Panc1 (cell line): ENCODE results near the gene TUBB1. TPM values are rescaled to one million over a fixed set of nuclear protein-coding genes. Genes with fewer than 3 reads are reported as not detected.

Experiments used
- ATAC-seq: fragments of 200-7000 bp; cut with Tn5 transposase; 2 replicates; pipeline ENCODE4 v1.9.1; 2020; ENCODE audit warnings: mild to moderate bottlenecking, moderate library complexity
- BruUV-seq: library from RNA; stranded (reverse); fragments of 400-500 nt; replicated peaks from 2 replicates; lab custom pipeline; 2021; lab: Mats Ljungman, UMichigan
- CTCF ChIA-PET: fragments of 300-600 bp; sonication (Branson Sonifier 250); formaldehyde crosslinking; loops from one replicate; lab custom pipeline; 2022; ENCODE audit warnings: antibody characterized with exemption; lab: Charles Lee
- POLR2A ChIA-PET: fragments of 300-600 bp; sonication (Branson Sonifier 250); formaldehyde crosslinking; loops from one replicate; lab custom pipeline; 2022; ENCODE audit warnings: antibody characterized with exemption; lab: Charles Lee
- DNase-seq: peaks from one replicate; pipeline ENCODE4 v3.0.0-alpha.2; 2010; ENCODE audit warnings: low read depth, low spot score
- H3K27ac ChIP-seq: 2 replicates; pipeline ENCODE4 v1.5.1; 2011; ENCODE audit warnings: mild to moderate bottlenecking, low read length, inconsistent platforms
- H3K27me3 ChIP-seq: fragments of 200-500 bp; sonication (Bioruptor generic); 2 replicates; pipeline ENCODE4 v1.6.0; 2014; ENCODE audit warnings: low read length, inconsistent platforms; ENCODE audit not compliant: control insufficient read depth, insufficient read depth
- H3K36me3 ChIP-seq: fragments of 200-500 bp; sonication (Bioruptor generic); 2 replicates; pipeline ENCODE4 v1.5.1; 2014; ENCODE audit warnings: inconsistent platforms, mild to moderate bottlenecking, low read length, moderate library complexity; ENCODE audit not compliant: control insufficient read depth, insufficient read depth
- H3K4me1 ChIP-seq: 2 replicates; pipeline ENCODE4 v1.5.1; 2011; ENCODE audit warnings: inconsistent platforms, mild to moderate bottlenecking, low read length, moderate library complexity; ENCODE audit not compliant: control insufficient read depth, insufficient read depth
- H3K4me3 ChIP-seq, 2 experiments: 2 replicates each; pipeline ENCODE4 v1.5.1; 2011 to 2012; ENCODE audit warnings: low read depth in 2 of 2, low read length in 2 of 2, mild to moderate bottlenecking in 2 of 2, inconsistent platforms in 1 of 2, moderate library complexity in 1 of 2
- H3K9me3 ChIP-seq: fragments of 200-500 bp; sonication (Bioruptor generic); 2 replicates; pipeline ENCODE4 v1.5.1; 2014; ENCODE audit warnings: low read depth, mild to moderate bottlenecking, inconsistent platforms, low read length, moderate library complexity; ENCODE audit not compliant: control insufficient read depth, insufficient read depth
- POLR2AphosphoS5 ChIP-seq: IDR thresholded peaks from 2 replicates; pipeline ENCODE4 v1.6.1; 2012; ENCODE audit warnings: mild to moderate bottlenecking, low read depth, low read length, moderate library complexity
- SIN3A ChIP-seq: IDR thresholded peaks from 2 replicates; pipeline ENCODE4 v1.6.1; 2012; ENCODE audit warnings: low read depth, mild to moderate bottlenecking, low read length, moderate library complexity, borderline replicate concordance; ENCODE audit not compliant: insufficient read depth
- TCF7L2 ChIP-seq: IDR thresholded peaks from 2 replicates; pipeline ENCODE4 v1.6.1; 2011; ENCODE audit warnings: mild to moderate bottlenecking, low read depth, low read length, inconsistent platforms
- in situ Hi-C: cut with HindIII; loops from 2 replicates; pipeline ENCODE4 v1.10.0; 2016; ENCODE audit warnings: low sequenced_read_pairs, low pct_unique_long_range_greater_than_20kb
- intact Hi-C: fragments of 100-400 bp; cut with micrococcal nuclease; formaldehyde crosslinking; loops from one replicate; pipeline ENCODE4 v1.10.0; 2022; ENCODE audit not compliant: unreplicated experiment
- total RNA-seq: library from RNA; stranded (reverse); gene quantifications from one replicate; pipeline ENCODE4 v1.2.1, GENCODE V29; 2021; ENCODE audit not compliant: unreplicated experiment
- TF ChIP-seq, protein P1 (sequence below), 2 experiments: IDR thresholded peaks; 2 replicates each; pipeline ENCODE4 v1.6.1; 2011 to 2012; ENCODE audit warnings: low read depth in 2 of 2, control low read depth in 1 of 2, low read length in 1 of 2, mild to moderate bottlenecking in 1 of 2, moderate library complexity in 1 of 2; ENCODE audit not compliant: insufficient read depth in 1 of 2
- TF ChIP-seq, protein P2 (sequence below): fragments of 450-650 bp; IDR thresholded peaks from 2 replicates; pipeline ENCODE4 v1.5.1; 2017; ENCODE audit warnings: mild to moderate bottlenecking

TUBB1 gene
- total RNA-seq, 1 experiment from 2014 or later, result not detected

DNA sequence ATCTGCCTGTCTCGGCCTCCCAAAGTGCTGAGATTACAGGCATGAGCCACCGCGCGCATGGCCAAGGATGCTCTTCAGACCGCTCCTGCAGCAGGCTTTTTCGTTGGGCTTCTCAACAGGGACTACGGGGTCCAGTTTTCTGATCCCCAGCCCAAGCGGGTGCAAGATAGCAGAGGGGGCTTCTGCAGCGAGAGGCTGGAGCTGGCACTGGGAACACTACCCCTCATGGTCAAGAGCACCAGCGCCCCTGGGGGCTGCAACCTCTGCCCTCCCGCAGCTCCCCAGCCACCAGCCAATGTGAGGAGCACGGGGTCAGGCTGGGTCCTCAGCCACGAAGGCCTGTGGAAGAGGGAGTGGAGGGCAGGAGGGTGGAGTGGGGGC lies 18.2 kb upstream of the TUBB1 start:
- ChIA-PET CTCF (no interaction called here), POLR2A (interaction anchor here (0.7 kb wide), 1 partner anchor 86 kb away, joined by 6 read pairs; no protein-coding TSS in a partner anchor)
- H3K4me3 ChIP-seq, result no peak overlapping the region
- H3K36me3 ChIP-seq, result peaks cover 3% of the 10 kb centered on the region; the same call in 1 of the 2 replicates
- intact Hi-C loops, result no loop called here
- no peak overlapping the region for H3K27ac ChIP-seq
- no TSS peak for BruUV-seq
- DNase-seq (no peak), ATAC-seq (no peak)
- peaks cover 11% of the 10 kb centered on the region for H3K4me1 ChIP-seq
- TF ChIP-seq, protein P1, sequence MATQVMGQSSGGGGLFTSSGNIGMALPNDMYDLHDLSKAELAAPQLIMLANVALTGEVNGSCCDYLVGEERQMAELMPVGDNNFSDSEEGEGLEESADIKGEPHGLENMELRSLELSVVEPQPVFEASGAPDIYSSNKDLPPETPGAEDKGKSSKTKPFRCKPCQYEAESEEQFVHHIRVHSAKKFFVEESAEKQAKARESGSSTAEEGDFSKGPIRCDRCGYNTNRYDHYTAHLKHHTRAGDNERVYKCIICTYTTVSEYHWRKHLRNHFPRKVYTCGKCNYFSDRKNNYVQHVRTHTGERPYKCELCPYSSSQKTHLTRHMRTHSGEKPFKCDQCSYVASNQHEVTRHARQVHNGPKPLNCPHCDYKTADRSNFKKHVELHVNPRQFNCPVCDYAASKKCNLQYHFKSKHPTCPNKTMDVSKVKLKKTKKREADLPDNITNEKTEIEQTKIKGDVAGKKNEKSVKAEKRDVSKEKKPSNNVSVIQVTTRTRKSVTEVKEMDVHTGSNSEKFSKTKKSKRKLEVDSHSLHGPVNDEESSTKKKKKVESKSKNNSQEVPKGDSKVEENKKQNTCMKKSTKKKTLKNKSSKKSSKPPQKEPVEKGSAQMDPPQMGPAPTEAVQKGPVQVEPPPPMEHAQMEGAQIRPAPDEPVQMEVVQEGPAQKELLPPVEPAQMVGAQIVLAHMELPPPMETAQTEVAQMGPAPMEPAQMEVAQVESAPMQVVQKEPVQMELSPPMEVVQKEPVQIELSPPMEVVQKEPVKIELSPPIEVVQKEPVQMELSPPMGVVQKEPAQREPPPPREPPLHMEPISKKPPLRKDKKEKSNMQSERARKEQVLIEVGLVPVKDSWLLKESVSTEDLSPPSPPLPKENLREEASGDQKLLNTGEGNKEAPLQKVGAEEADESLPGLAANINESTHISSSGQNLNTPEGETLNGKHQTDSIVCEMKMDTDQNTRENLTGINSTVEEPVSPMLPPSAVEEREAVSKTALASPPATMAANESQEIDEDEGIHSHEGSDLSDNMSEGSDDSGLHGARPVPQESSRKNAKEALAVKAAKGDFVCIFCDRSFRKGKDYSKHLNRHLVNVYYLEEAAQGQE (IDR thresholded peaks at IDR 0.05; ENCODE audit: insufficient read depth in 1 of 2, low read depth in 2 of 2, low read length in 1 of 2), result no peak
- no peak for TF ChIP-seq SIN3A
- TF ChIP-seq TCF7L2, result no peak
- TF ChIP-seq, protein P2, sequence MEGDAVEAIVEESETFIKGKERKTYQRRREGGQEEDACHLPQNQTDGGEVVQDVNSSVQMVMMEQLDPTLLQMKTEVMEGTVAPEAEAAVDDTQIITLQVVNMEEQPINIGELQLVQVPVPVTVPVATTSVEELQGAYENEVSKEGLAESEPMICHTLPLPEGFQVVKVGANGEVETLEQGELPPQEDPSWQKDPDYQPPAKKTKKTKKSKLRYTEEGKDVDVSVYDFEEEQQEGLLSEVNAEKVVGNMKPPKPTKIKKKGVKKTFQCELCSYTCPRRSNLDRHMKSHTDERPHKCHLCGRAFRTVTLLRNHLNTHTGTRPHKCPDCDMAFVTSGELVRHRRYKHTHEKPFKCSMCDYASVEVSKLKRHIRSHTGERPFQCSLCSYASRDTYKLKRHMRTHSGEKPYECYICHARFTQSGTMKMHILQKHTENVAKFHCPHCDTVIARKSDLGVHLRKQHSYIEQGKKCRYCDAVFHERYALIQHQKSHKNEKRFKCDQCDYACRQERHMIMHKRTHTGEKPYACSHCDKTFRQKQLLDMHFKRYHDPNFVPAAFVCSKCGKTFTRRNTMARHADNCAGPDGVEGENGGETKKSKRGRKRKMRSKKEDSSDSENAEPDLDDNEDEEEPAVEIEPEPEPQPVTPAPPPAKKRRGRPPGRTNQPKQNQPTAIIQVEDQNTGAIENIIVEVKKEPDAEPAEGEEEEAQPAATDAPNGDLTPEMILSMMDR, result no peak
- TF ChIP-seq POLR2AphosphoS5, result no peak
- H3K9me3 ChIP-seq, result no peaks in the 10 kb centered on the region
- H3K27me3 ChIP-seq, result no peaks in the 10 kb centered on the region
- in situ Hi-C loops, result no loop called here

DNA sequence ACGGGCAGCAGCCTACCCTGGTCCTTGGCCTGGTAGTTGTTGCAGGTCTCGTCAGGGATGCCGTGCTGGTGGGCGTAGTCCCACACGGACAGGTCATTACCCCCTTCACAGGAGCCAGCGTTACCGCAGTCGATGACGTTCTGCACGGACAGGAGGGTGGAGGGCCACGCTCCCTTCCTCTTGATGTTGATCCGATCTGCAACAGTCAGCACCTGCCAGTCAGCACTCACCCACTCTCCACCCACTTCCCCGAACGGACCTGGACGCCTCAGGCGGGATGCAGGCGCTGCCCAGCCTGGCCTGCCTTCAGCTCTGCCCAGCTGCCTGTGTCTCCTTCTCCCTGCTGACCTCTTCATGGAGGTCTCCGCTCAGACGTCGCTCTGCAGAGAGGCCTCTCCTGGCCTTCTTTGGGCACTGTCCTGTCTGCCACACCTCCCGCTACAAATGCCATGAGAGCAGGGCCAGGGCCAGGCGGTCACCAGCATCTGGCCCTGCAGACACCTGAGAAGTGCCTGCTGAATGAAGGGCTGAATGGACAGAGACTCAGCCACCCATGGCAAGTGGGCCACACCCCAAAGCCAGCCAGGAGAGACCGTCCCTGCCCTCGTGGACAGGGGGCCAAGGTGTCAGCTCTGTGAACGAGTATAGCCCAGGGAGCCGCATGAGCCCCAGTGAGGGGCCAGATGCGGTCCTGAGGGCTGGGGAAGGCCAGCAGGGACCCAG lies 17.6 kb upstream of the TUBB1 start:
- H3K4me1 ChIP-seq, result peaks cover 13% of the 10 kb centered on the region
- no peaks in the 10 kb centered on the region for H3K9me3 ChIP-seq
- ATAC-seq (no peak), DNase-seq (no peak)
- in situ Hi-C loops (no loop called here), intact Hi-C loops (no loop called here)
- no TSS peak for BruUV-seq
- H3K27ac ChIP-seq, result no peak overlapping the region
- H3K27me3 ChIP-seq, result no peaks in the 10 kb centered on the region
- CTCF ChIA-PET, result no interaction called here
- TF ChIP-seq, protein P1 (IDR thresholded peaks at IDR 0.05; ENCODE audit: insufficient read depth in 1 of 2, low read depth in 2 of 2, low read length in 1 of 2), result no peak
- TF ChIP-seq, protein P2, result no peak
- TF ChIP-seq TCF7L2 (no peak), POLR2AphosphoS5 (no peak), SIN3A (no peak)
- H3K36me3 ChIP-seq, result no peaks in the 10 kb centered on the region
- POLR2A ChIA-PET, result no interaction called here
- no peak overlapping the region for H3K4me3 ChIP-seq
